ENCODE data around the gene ACTG1. TPM values are rescaled to one million over a fixed set of nuclear protein-coding genes. Genes with fewer than 3 reads are reported as not detected.

Gene ACTG1
- total RNA-seq, 1 experiment from 2014 or later: 3,455 TPM

DNA sequence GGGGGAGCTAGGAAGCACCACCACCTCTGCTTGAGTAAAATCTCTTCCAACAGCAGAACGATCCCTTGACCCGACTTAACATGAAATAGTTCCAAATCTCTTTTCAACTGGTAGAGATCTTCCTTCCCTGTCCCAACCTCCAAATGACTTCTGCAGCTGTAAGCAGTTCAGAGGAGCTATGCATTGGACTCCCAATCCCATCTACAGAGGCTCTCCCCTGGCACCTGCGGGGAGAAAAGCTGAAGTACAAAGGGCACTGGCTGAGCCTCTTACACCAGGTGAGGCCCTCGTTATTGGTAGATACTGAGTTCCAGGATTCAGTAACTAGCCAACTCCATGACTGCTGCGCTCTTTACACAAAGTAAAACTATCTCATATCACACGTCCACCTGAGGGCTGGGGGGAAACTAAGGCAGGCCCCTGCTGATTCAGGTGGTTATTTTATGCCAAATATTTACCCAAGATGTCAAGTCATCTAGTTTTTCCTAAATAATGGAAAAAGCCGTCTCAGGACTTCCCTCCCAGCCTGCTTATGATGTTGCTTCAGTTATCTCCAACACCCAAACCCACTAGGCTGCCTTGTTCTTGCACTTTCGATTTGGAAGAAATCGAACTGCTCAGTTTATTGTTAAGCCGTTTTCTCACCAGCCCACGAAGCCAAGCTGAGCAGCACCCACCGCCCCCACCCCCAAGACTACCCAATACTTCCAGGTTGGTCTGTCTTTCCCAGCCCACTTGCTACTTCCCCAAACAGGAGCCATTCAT is 3.2 kb downstream of the ACTG1 start (continued):
- TF ChIP-seq, protein P1, sequence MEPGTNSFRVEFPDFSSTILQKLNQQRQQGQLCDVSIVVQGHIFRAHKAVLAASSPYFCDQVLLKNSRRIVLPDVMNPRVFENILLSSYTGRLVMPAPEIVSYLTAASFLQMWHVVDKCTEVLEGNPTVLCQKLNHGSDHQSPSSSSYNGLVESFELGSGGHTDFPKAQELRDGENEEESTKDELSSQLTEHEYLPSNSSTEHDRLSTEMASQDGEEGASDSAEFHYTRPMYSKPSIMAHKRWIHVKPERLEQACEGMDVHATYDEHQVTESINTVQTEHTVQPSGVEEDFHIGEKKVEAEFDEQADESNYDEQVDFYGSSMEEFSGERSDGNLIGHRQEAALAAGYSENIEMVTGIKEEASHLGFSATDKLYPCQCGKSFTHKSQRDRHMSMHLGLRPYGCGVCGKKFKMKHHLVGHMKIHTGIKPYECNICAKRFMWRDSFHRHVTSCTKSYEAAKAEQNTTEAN (CRISPR knock-in tag; IDR thresholded peaks at IDR 0.05): no peak
- TF ChIP-seq TEAD4 (CRISPR knock-in tag; IDR thresholded peaks at IDR 0.05) (no peak), SMAD4 (CRISPR knock-in tag; IDR thresholded peaks at IDR 0.05) (no peak), CBFB (CRISPR knock-in tag; IDR thresholded peaks at IDR 0.05; ENCODE audit: low read depth) (no peak), MXD4 (CRISPR knock-in tag; IDR thresholded peaks at IDR 0.05; ENCODE audit: borderline replicate concordance) (no peak), NFYB (CRISPR knock-in tag; conservative IDR thresholded peaks at IDR 0.05; ENCODE audit: low read depth) (no peak), SOX15 (CRISPR knock-in tag; IDR thresholded peaks at IDR 0.05) (no peak), ELF4 (CRISPR knock-in tag; IDR thresholded peaks at IDR 0.05; ENCODE audit: low read depth) (no peak), ESRRA (CRISPR knock-in tag; IDR thresholded peaks at IDR 0.05; ENCODE audit: borderline replicate concordance) (no peak), OVOL2 (CRISPR knock-in tag; IDR thresholded peaks at IDR 0.05; ENCODE audit: borderline replicate concordance) (no peak), NR2C2 (CRISPR knock-in tag; IDR thresholded peaks at IDR 0.05) (no peak), PRRX2 (CRISPR knock-in tag; IDR thresholded peaks at IDR 0.05) (peak; percentile 94), NFE2L1 (CRISPR knock-in tag; IDR thresholded peaks at IDR 0.05) (no peak), RELA (CRISPR knock-in tag; IDR thresholded peaks at IDR 0.05; ENCODE audit: borderline replicate concordance) (no peak), ZNF317 (CRISPR knock-in tag; IDR thresholded peaks at IDR 0.05; ENCODE audit: borderline replicate concordance, low read depth) (no peak), TCF7 (CRISPR knock-in tag; IDR thresholded peaks at IDR 0.05; ENCODE audit: low read depth) (no peak)
- TF ChIP-seq, protein P2, sequence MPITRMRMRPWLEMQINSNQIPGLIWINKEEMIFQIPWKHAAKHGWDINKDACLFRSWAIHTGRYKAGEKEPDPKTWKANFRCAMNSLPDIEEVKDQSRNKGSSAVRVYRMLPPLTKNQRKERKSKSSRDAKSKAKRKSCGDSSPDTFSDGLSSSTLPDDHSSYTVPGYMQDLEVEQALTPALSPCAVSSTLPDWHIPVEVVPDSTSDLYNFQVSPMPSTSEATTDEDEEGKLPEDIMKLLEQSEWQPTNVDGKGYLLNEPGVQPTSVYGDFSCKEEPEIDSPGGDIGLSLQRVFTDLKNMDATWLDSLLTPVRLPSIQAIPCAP (CRISPR knock-in tag; IDR thresholded peaks at IDR 0.05): no peak
- TF ChIP-seq, protein P3, sequence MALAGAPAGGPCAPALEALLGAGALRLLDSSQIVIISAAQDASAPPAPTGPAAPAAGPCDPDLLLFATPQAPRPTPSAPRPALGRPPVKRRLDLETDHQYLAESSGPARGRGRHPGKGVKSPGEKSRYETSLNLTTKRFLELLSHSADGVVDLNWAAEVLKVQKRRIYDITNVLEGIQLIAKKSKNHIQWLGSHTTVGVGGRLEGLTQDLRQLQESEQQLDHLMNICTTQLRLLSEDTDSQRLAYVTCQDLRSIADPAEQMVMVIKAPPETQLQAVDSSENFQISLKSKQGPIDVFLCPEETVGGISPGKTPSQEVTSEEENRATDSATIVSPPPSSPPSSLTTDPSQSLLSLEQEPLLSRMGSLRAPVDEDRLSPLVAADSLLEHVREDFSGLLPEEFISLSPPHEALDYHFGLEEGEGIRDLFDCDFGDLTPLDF (CRISPR knock-in tag; IDR thresholded peaks at IDR 0.05): no peak
- TF ChIP-seq, protein P4, sequence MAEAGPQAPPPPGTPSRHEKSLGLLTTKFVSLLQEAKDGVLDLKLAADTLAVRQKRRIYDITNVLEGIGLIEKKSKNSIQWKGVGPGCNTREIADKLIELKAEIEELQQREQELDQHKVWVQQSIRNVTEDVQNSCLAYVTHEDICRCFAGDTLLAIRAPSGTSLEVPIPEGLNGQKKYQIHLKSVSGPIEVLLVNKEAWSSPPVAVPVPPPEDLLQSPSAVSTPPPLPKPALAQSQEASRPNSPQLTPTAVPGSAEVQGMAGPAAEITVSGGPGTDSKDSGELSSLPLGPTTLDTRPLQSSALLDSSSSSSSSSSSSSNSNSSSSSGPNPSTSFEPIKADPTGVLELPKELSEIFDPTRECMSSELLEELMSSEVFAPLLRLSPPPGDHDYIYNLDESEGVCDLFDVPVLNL (CRISPR knock-in tag; IDR thresholded peaks at IDR 0.05; ENCODE audit: borderline replicate concordance, low read depth): no peak
- TF ChIP-seq, protein P5, sequence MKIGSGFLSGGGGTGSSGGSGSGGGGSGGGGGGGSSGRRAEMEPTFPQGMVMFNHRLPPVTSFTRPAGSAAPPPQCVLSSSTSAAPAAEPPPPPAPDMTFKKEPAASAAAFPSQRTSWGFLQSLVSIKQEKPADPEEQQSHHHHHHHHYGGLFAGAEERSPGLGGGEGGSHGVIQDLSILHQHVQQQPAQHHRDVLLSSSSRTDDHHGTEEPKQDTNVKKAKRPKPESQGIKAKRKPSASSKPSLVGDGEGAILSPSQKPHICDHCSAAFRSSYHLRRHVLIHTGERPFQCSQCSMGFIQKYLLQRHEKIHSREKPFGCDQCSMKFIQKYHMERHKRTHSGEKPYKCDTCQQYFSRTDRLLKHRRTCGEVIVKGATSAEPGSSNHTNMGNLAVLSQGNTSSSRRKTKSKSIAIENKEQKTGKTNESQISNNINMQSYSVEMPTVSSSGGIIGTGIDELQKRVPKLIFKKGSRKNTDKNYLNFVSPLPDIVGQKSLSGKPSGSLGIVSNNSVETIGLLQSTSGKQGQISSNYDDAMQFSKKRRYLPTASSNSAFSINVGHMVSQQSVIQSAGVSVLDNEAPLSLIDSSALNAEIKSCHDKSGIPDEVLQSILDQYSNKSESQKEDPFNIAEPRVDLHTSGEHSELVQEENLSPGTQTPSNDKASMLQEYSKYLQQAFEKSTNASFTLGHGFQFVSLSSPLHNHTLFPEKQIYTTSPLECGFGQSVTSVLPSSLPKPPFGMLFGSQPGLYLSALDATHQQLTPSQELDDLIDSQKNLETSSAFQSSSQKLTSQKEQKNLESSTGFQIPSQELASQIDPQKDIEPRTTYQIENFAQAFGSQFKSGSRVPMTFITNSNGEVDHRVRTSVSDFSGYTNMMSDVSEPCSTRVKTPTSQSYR (CRISPR knock-in tag; IDR thresholded peaks at IDR 0.05): no peak
- TF ChIP-seq, protein P6, sequence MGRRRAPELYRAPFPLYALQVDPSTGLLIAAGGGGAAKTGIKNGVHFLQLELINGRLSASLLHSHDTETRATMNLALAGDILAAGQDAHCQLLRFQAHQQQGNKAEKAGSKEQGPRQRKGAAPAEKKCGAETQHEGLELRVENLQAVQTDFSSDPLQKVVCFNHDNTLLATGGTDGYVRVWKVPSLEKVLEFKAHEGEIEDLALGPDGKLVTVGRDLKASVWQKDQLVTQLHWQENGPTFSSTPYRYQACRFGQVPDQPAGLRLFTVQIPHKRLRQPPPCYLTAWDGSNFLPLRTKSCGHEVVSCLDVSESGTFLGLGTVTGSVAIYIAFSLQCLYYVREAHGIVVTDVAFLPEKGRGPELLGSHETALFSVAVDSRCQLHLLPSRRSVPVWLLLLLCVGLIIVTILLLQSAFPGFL (CRISPR knock-in tag; IDR thresholded peaks at IDR 0.05; ENCODE audit: borderline replicate concordance): no peak

All from WTC11 (cell line).